HEK293 (cell line): ENCODE data around the gene TSPAN9.

Experiments used
- CTCF ChIA-PET: fragments of 350-600 bp; formaldehyde crosslinking; extraction: SDS; loops from one replicate; lab custom pipeline; 2021; ENCODE audit warnings: antibody characterized with exemption; lab: Yijun Ruan, JAX
- POLR2A ChIA-PET: fragments of 300-600 bp; formaldehyde crosslinking; extraction: SDS; loops from one replicate; lab custom pipeline; 2020; ENCODE audit warnings: antibody characterized with exemption, inconsistent platforms; lab: Yijun Ruan, JAX
- H3K27ac ChIP-seq: fragments of 200-500 bp; sonication (Bioruptor generic); 2 replicates; pipeline ENCODE4 v1.5.1; 2014; ENCODE audit warnings: low read depth, low read length, control low read depth, inconsistent platforms; ENCODE audit errors: extremely low read depth
- H3K36me3 ChIP-seq, 2 experiments: fragments of 200-500 bp in 1 of 2; sonication (Bioruptor generic) in 1 of 2; 1 replicate in 1 of 2; 2 replicates in 1 of 2; pipeline ENCODE4 v1.5.1; 2014 to 2017; ENCODE audit warnings: inconsistent platforms in 2 of 2, low read length in 2 of 2; ENCODE audit not compliant: control insufficient read depth in 2 of 2, insufficient read depth in 1 of 2
- H3K4me1 ChIP-seq: fragments of 200-500 bp; sonication (Bioruptor generic); 2 replicates; pipeline ENCODE4 v1.5.1; 2014; ENCODE audit warnings: mild to moderate bottlenecking, low read length, inconsistent platforms; ENCODE audit not compliant: control insufficient read depth, insufficient read depth
- H3K4me3 ChIP-seq: 2 replicates; pipeline ENCODE4 v1.5.1; 2011; ENCODE audit warnings: low read depth, mild to moderate bottlenecking, control low read depth, low read length, moderate library complexity
- H3K9me3 ChIP-seq: fragments of 200-500 bp; sonication (Bioruptor generic); 2 replicates; pipeline ENCODE4 v1.5.1; 2014; ENCODE audit warnings: low read depth, low read length, inconsistent platforms; ENCODE audit not compliant: control insufficient read depth, insufficient read depth
- CTCF ChIP-seq: fragments of 450-650 bp; formaldehyde crosslinking; IDR thresholded peaks from 2 replicates; pipeline ENCODE4 v1.5.1; 2016; ENCODE audit warnings: missing biosample characterization, missing genetic modification characterization
- GLIS1 ChIP-seq: fragments of 450-650 bp; formaldehyde crosslinking; IDR thresholded peaks from 2 replicates; pipeline ENCODE4 v1.5.1; 2016; ENCODE audit warnings: missing biosample characterization, missing genetic modification characterization
- OSR2 ChIP-seq: fragments of 450-650 bp; formaldehyde crosslinking; IDR thresholded peaks from 2 replicates; pipeline ENCODE4 v1.5.1; 2016; ENCODE audit warnings: missing biosample characterization, missing genetic modification characterization
- SCRT2 ChIP-seq: fragments of 450-650 bp; formaldehyde crosslinking; IDR thresholded peaks from 2 replicates; pipeline ENCODE4 v1.5.1; 2016; ENCODE audit warnings: missing biosample characterization, missing genetic modification characterization
- SP7 ChIP-seq: fragments of 450-650 bp; formaldehyde crosslinking; IDR thresholded peaks from 2 replicates; pipeline ENCODE4 v1.5.1; 2016; ENCODE audit warnings: missing biosample characterization, missing genetic modification characterization
- ZBTB21 ChIP-seq: fragments of 450-650 bp; formaldehyde crosslinking; IDR thresholded peaks from 2 replicates; pipeline ENCODE4 v1.5.1; 2017; ENCODE audit warnings: missing biosample characterization, missing genetic modification characterization
- ZBTB48 ChIP-seq: fragments of 450-650 bp; formaldehyde crosslinking; IDR thresholded peaks from 2 replicates; pipeline ENCODE4 v1.5.1; 2016; ENCODE audit warnings: missing biosample characterization, missing genetic modification characterization
- ZBTB7A ChIP-seq: fragments of 450-650 bp; formaldehyde crosslinking; IDR thresholded peaks from 2 replicates; pipeline ENCODE4 v1.5.1; 2016; ENCODE audit warnings: low read depth, missing biosample characterization, missing genetic modification characterization
- ZIC2 ChIP-seq: fragments of 450-650 bp; formaldehyde crosslinking; IDR thresholded peaks from 2 replicates; pipeline ENCODE4 v1.5.1; 2016; ENCODE audit warnings: missing biosample characterization, missing genetic modification characterization
- ZNF140 ChIP-seq: fragments of 450-650 bp; formaldehyde crosslinking; IDR thresholded peaks from 2 replicates; pipeline ENCODE4 v1.5.1; 2016; ENCODE audit warnings: missing biosample characterization, missing genetic modification characterization
- ZNF23 ChIP-seq: fragments of 450-650 bp; formaldehyde crosslinking; IDR thresholded peaks from 2 replicates; pipeline ENCODE4 v1.5.1; 2016; ENCODE audit warnings: missing biosample characterization, missing genetic modification characterization, borderline replicate concordance
- ZNF513 ChIP-seq: fragments of 450-650 bp; IDR thresholded peaks from 2 replicates; pipeline ENCODE4 v1.5.1; 2018; ENCODE audit warnings: missing biosample characterization, missing genetic modification characterization
- ZNF600 ChIP-seq: fragments of 450-650 bp; formaldehyde crosslinking; IDR thresholded peaks from 2 replicates; pipeline ENCODE4 v1.5.1; 2016; ENCODE audit warnings: missing biosample characterization, missing genetic modification characterization
- ZNF629 ChIP-seq: fragments of 450-650 bp; formaldehyde crosslinking; IDR thresholded peaks from 2 replicates; pipeline ENCODE4 v1.5.1; 2017; ENCODE audit warnings: missing biosample characterization, missing genetic modification characterization
- ZNF660 ChIP-seq: fragments of 450-650 bp; IDR thresholded peaks from 2 replicates; pipeline ENCODE4 v1.5.1; 2018; ENCODE audit warnings: missing biosample characterization, mild to moderate bottlenecking, missing genetic modification characterization
- ZNF701 ChIP-seq: fragments of 450-650 bp; formaldehyde crosslinking; IDR thresholded peaks from 2 replicates; pipeline ENCODE4 v1.5.1; 2016; ENCODE audit warnings: missing biosample characterization, missing genetic modification characterization

Gene TSPAN9

GRCh38 chr12:3168223-3169221 is 91.3 kb downstream of the TSPAN9 start (continued):
- no peak for TF ChIP-seq ZNF513 (tag by site-specific recombination)
- peak; percentile 91 for TF ChIP-seq ZBTB21 (tag by site-specific recombination)

GRCh38 chr12:3170423-3171194 is 93.4 kb downstream of the TSPAN9 start:
- POLR2A ChIA-PET: no interaction called here
- H3K4me1 ChIP-seq: peaks cover 23% of the 10 kb centered on the region
- H3K27ac ChIP-seq: no peak overlapping the region
- no peak overlapping the region for H3K4me3 ChIP-seq
- TF ChIP-seq GLIS1 (peak; percentile 51; the same call in 1 of the 2 replicates), ZNF140 (tag by site-specific recombination) (no peak), ZNF23 (tag by site-specific recombination) (no peak), ZIC2 (peak; percentile 36; the same call in 1 of the 2 replicates), ZNF629 (tag by site-specific recombination) (peak; percentile 16; the same call in 1 of the 2 replicates), CTCF (tag by site-specific recombination) (no peak), ZNF600 (tag by site-specific recombination) (peak; percentile 36; the same call in 1 of the 2 replicates), SP7 (peak; percentile 34; the same call in 1 of the 2 replicates), OSR2 (tag by site-specific recombination) (peak; percentile 22; the same call in 1 of the 2 replicates)
- CTCF ChIA-PET: interaction anchor here (0.5 to 1.6 kb wide), 4 partner anchors 35 to 1188 kb away, joined by 3 to 7 read pairs (median 3); no protein-coding TSS in a partner anchor
- H3K36me3 ChIP-seq: no peaks in the 10 kb centered on the region
- no peaks in the 10 kb centered on the region for H3K9me3 ChIP-seq

- CTCF ChIA-PET: interaction anchor here (0.5 to 1.6 kb wide), 3 partner anchors 36 to 1187 kb away, joined by 3 to 7 read pairs (median 3); no protein-coding TSS in a partner anchor
- H3K36me3 ChIP-seq: no peaks in the 10 kb centered on the region
- H3K4me1 ChIP-seq: peaks cover 23% of the 10 kb centered on the region
- TF ChIP-seq ZBTB48 (peak; percentile 36; the same call in 1 of the 2 replicates), ZNF660 (peak; percentile 100), ZNF701 (tag by site-specific recombination) (no peak), ZNF629 (tag by site-specific recombination) (0 out of 2 replicates have a peak, but pooled peaks have one; percentile 4), ZBTB7A (tag by site-specific recombination) (no peak), SCRT2 (tag by site-specific recombination) (no peak), OSR2 (tag by site-specific recombination) (0 out of 2 replicates have a peak, but pooled peaks have one; percentile 5)
- POLR2A ChIA-PET: no interaction called here
- H3K9me3 ChIP-seq: no peaks in the 10 kb centered on the region
- H3K4me3 ChIP-seq: no peak overlapping the region
- no peak overlapping the region for H3K27ac ChIP-seq
These were observed 94.0 kb downstream of the TSPAN9 start for GRCh38 chr12:3171195-3171591.
